ENCODE data around the gene RNF34. TPM values are rescaled to one million over a fixed set of nuclear protein-coding genes. Genes with fewer than 3 reads are reported as not detected.

Gene RNF34
- total RNA-seq, 1 donor from 2014 or later: 31.3 TPM

GRCh38 chr12:121443911-121444841 lies 44.3 kb downstream of the RNF34 start:
- Mint-ChIP-seq H3K4me1 (ENCODE audit: low read depth) (peaks cover 3% of the 10 kb centered on the region), H3K36me3 (ENCODE audit: low read depth) (peaks cover 15% of the 10 kb centered on the region), H3K9me3 (ENCODE audit: low read depth) (no peaks in the 10 kb centered on the region), H3K4me3 (ENCODE audit: unreplicated experiment) (no peak overlapping the region), H3K27ac (ENCODE audit: unreplicated experiment) (peak overlapping the region; percentile 17), H3K27me3 (ENCODE audit: low read depth) (no peaks in the 10 kb centered on the region)
- TF ChIP-seq CTCF (IDR thresholded peaks at IDR 0.05): no peak
- no peak for DNase-seq (ENCODE audit: low spot score)

DNA sequence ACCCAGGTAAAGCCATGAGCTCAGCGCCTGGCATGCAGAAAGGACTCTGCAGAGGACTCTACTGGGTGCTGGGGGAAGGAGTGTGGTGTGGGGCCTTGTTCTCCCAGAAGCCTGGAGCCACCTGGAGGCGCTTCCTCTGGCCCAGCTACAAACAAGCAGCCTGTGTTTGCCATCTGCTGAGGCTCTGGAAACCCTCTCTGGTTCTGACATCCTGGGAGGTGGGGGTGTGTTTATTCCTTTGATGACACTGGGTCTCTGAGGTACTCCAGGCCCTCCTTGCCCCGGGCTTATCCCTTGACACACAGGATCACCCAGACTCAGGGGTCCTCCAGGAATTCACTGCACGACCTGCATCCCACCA lies 44.9 kb downstream of the RNF34 start:
- H3K4me3 Mint-ChIP-seq (ENCODE audit: unreplicated experiment): no peak overlapping the region
- H3K9me3 Mint-ChIP-seq (ENCODE audit: low read depth): no peaks in the 10 kb centered on the region
- no peak for TF ChIP-seq CTCF (IDR thresholded peaks at IDR 0.05)
- peaks cover 3% of the 10 kb centered on the region for H3K4me1 Mint-ChIP-seq (ENCODE audit: low read depth)
- DNase-seq (ENCODE audit: low spot score): no peak
- H3K27ac Mint-ChIP-seq (ENCODE audit: unreplicated experiment): no peak overlapping the region
- no peaks in the 10 kb centered on the region for H3K27me3 Mint-ChIP-seq (ENCODE audit: low read depth)
- peaks cover 13% of the 10 kb centered on the region for H3K36me3 Mint-ChIP-seq (ENCODE audit: low read depth)

- Mint-ChIP-seq H3K4me3 (ENCODE audit: unreplicated experiment) (no peak overlapping the region), H3K9me3 (ENCODE audit: low read depth) (no peaks in the 10 kb centered on the region), H3K36me3 (ENCODE audit: low read depth) (peaks cover 8% of the 10 kb centered on the region), H3K27me3 (ENCODE audit: low read depth) (no peaks in the 10 kb centered on the region), H3K27ac (ENCODE audit: unreplicated experiment) (no peak overlapping the region), H3K4me1 (ENCODE audit: low read depth) (peaks cover 3% of the 10 kb centered on the region)
- DNase-seq (ENCODE audit: low spot score): no peak
- TF ChIP-seq CTCF (IDR thresholded peaks at IDR 0.05): no peak
Measured at GRCh38 chr12:121446750-121447149, 46.8 kb downstream of the RNF34 start.

GRCh38 chr12:121448771-121449315 lies 48.9 kb downstream of the RNF34 start:
- no peaks in the 10 kb centered on the region for H3K27me3 Mint-ChIP-seq (ENCODE audit: low read depth)
- H3K36me3 Mint-ChIP-seq (ENCODE audit: low read depth): peaks cover 6% of the 10 kb centered on the region
- DNase-seq (ENCODE audit: low spot score): no peak
- H3K27ac Mint-ChIP-seq (ENCODE audit: unreplicated experiment): no peak overlapping the region
- H3K9me3 Mint-ChIP-seq (ENCODE audit: low read depth): no peaks in the 10 kb centered on the region
- no peak overlapping the region for H3K4me3 Mint-ChIP-seq (ENCODE audit: unreplicated experiment)
- peaks cover 7% of the 10 kb centered on the region for H3K4me1 Mint-ChIP-seq (ENCODE audit: low read depth)
- no peak for TF ChIP-seq CTCF (IDR thresholded peaks at IDR 0.05)

DNA sequence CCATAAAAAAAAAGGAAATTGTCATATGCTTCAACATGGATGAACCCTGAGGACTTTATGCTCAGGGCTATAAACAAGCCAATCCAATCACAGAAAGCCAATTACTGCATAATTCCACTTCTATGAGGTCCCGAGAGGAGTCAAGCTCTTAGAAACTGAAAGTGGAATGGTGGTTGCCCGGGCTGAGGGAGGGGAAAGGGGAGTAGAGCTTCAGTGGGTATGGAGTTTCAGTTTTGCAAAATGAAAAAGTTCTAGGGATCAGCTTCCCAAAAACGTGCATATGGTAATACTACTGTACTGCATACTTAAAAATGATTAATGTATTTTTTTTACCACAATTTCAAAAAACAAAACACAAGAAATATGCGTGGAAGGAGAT lies 52.0 kb downstream of the RNF34 start:
- H3K36me3 Mint-ChIP-seq (ENCODE audit: low read depth): peaks cover 3% of the 10 kb centered on the region
- peaks cover 7% of the 10 kb centered on the region for H3K4me1 Mint-ChIP-seq (ENCODE audit: low read depth)
- no peak overlapping the region for H3K4me3 Mint-ChIP-seq (ENCODE audit: unreplicated experiment)
- no peaks in the 10 kb centered on the region for H3K9me3 Mint-ChIP-seq (ENCODE audit: low read depth)
- no peaks in the 10 kb centered on the region for H3K27me3 Mint-ChIP-seq (ENCODE audit: low read depth)
- DNase-seq (ENCODE audit: low spot score): no peak
- peak overlapping the region; percentile 34 for H3K27ac Mint-ChIP-seq (ENCODE audit: unreplicated experiment)
- no peak for TF ChIP-seq CTCF (IDR thresholded peaks at IDR 0.05)
